ENCODE results near the gene LACTBL1.

LACTBL1 gene

GRCh38 chr1:22975694-22976093, 3.0 kb upstream of the LACTBL1 start:
- H2AFZ ChIP-seq (ENCODE audit: low read depth, low read length): no peak overlapping the region
- peak overlapping the region; percentile 72 for H4K8ac ChIP-seq (ENCODE audit: low read length)
- no peak overlapping the region for H3K23ac ChIP-seq (ENCODE audit: low read length in 2 of 2)
- peak; percentile 32 for DNase-seq
- H3K36me3 ChIP-seq (ENCODE audit: control insufficient read depth in 1 of 2, insufficient read depth in 2 of 2, low read depth in 1 of 2, low read length in 2 of 2): no peaks in the 10 kb centered on the region
- no peak overlapping the region for H2BK15ac ChIP-seq (ENCODE audit: low read depth, poor library complexity, severe bottlenecking)
- H3K27ac ChIP-seq (ENCODE audit: low read length, poor library complexity, severe bottlenecking): no peak overlapping the region
- no peak overlapping the region for H2AK5ac ChIP-seq (ENCODE audit: low read length, severe bottlenecking)
- H3K27me3 ChIP-seq (ENCODE audit: control insufficient read depth in 1 of 2, insufficient read depth in 1 of 2, low read length in 2 of 2): peaks cover 16 to 25% of the 10 kb centered on the region in 2 experiments
- H2BK120ac ChIP-seq (ENCODE audit: low read depth, low read length): no peak overlapping the region
- H2BK5ac ChIP-seq (ENCODE audit: low read depth, low read length, poor library complexity, severe bottlenecking): no peak overlapping the region
- peak overlapping the region; percentile 70 for H3K9ac ChIP-seq (ENCODE audit: low read length)
- no peak overlapping the region for H3K4me3 ChIP-seq (ENCODE audit: insufficient read depth in 1 of 2, low read depth in 1 of 2, low read length in 2 of 2)
- peaks cover 4% of the 10 kb centered on the region for H3K4me1 ChIP-seq (ENCODE audit: control insufficient read depth, insufficient read depth, low read depth, low read length)
- H2BK12ac ChIP-seq (ENCODE audit: low read length in 2 of 2): no peak overlapping the region
- H3K14ac ChIP-seq (ENCODE audit: low read length in 2 of 2): no peak overlapping the region
- no peak overlapping the region for H4K91ac ChIP-seq (ENCODE audit: low read length)
- no peak overlapping the region for H3K18ac ChIP-seq (ENCODE audit: low read depth in 1 of 2, low read length in 2 of 2)
- no peak overlapping the region for H3K4ac ChIP-seq (ENCODE audit: low read depth in 1 of 2, low read length in 2 of 2)
- no peaks in the 10 kb centered on the region for H3K79me1 ChIP-seq (replicated peaks; ENCODE audit: low read length, poor library complexity, severe bottlenecking)
- 79% methylated on average over 3 of the region's 3 CpGs for WGBS
- no peaks in the 10 kb centered on the region for H3K9me3 ChIP-seq (ENCODE audit: control insufficient read depth, low read length)
- no peak overlapping the region for H3K4me2 ChIP-seq (ENCODE audit: low read length, poor library complexity, severe bottlenecking)

- Histone ChIP-seq H3K4ac (ENCODE audit: low read depth in 1 of 2, low read length in 2 of 2) (no peak overlapping the region), H4K91ac (ENCODE audit: low read length) (peak overlapping the region; percentile 35), H2BK12ac (ENCODE audit: low read length in 2 of 2) (no peak overlapping the region), H2AFZ (ENCODE audit: low read depth, low read length) (no peak overlapping the region), H3K4me1 (ENCODE audit: control insufficient read depth, insufficient read depth, low read depth, low read length) (peaks cover 4% of the 10 kb centered on the region), H3K14ac (ENCODE audit: low read length in 2 of 2) (no peak overlapping the region), H2BK120ac (ENCODE audit: low read depth, low read length) (no peak overlapping the region), H3K9ac (ENCODE audit: low read length) (no peak overlapping the region), H3K27me3 (ENCODE audit: control insufficient read depth in 1 of 2, insufficient read depth in 1 of 2, low read length in 2 of 2) (peaks cover 28 to 58% of the 10 kb centered on the region in 2 experiments), H2AK5ac (ENCODE audit: low read length, severe bottlenecking) (no peak overlapping the region), H3K79me1 (replicated peaks; ENCODE audit: low read length, poor library complexity, severe bottlenecking) (no peaks in the 10 kb centered on the region), H2BK5ac (ENCODE audit: low read depth, low read length, poor library complexity, severe bottlenecking) (no peak overlapping the region), H3K4me2 (ENCODE audit: low read length, poor library complexity, severe bottlenecking) (no peak overlapping the region), H3K9me3 (ENCODE audit: control insufficient read depth, low read length) (no peaks in the 10 kb centered on the region), H2BK15ac (ENCODE audit: low read depth, poor library complexity, severe bottlenecking) (no peak overlapping the region), H3K23ac (ENCODE audit: low read length in 2 of 2) (no peak overlapping the region), H3K4me3 (ENCODE audit: insufficient read depth in 1 of 2, low read depth in 1 of 2, low read length in 2 of 2) (no peak overlapping the region), H4K8ac (ENCODE audit: low read length) (no peak overlapping the region), H3K27ac (ENCODE audit: low read length, poor library complexity, severe bottlenecking) (no peak overlapping the region), H3K36me3 (ENCODE audit: control insufficient read depth in 1 of 2, insufficient read depth in 2 of 2, low read depth in 1 of 2, low read length in 2 of 2) (no peaks in the 10 kb centered on the region), H3K18ac (ENCODE audit: low read depth in 1 of 2, low read length in 2 of 2) (no peak overlapping the region)
- 79% methylated on average over 4 of the region's 5 CpGs for WGBS
- DNase-seq: no peak
These were observed 858 bp downstream of the LACTBL1 start for GRCh38 chr1:22971611-22972405.

- H2AFZ ChIP-seq (ENCODE audit: low read depth, low read length): no peak overlapping the region
- H3K4me3 ChIP-seq (ENCODE audit: insufficient read depth in 1 of 2, low read depth in 1 of 2, low read length in 2 of 2): no peak overlapping the region
- no peak overlapping the region for H2BK120ac ChIP-seq (ENCODE audit: low read depth, low read length)
- no peak overlapping the region for H2AK5ac ChIP-seq (ENCODE audit: low read length, severe bottlenecking)
- H4K91ac ChIP-seq (ENCODE audit: low read length): peak overlapping the region; percentile 35
- no peak overlapping the region for H2BK5ac ChIP-seq (ENCODE audit: low read depth, low read length, poor library complexity, severe bottlenecking)
- no peak overlapping the region for H3K9ac ChIP-seq (ENCODE audit: low read length)
- no peak overlapping the region for H3K14ac ChIP-seq (ENCODE audit: low read length in 2 of 2)
- no peak overlapping the region for H3K23ac ChIP-seq (ENCODE audit: low read length in 2 of 2)
- H2BK12ac ChIP-seq (ENCODE audit: low read length in 2 of 2): no peak overlapping the region
- H3K9me3 ChIP-seq (ENCODE audit: control insufficient read depth, low read length): peaks cover 6% of the 10 kb centered on the region
- H2BK15ac ChIP-seq (ENCODE audit: low read depth, poor library complexity, severe bottlenecking): no peak overlapping the region
- no peaks in the 10 kb centered on the region for H3K36me3 ChIP-seq (ENCODE audit: control insufficient read depth in 1 of 2, insufficient read depth in 2 of 2, low read depth in 1 of 2, low read length in 2 of 2)
- H3K4ac ChIP-seq (ENCODE audit: low read depth in 1 of 2, low read length in 2 of 2): no peak overlapping the region
- no peak overlapping the region for H3K18ac ChIP-seq (ENCODE audit: low read depth in 1 of 2, low read length in 2 of 2)
- H4K8ac ChIP-seq (ENCODE audit: low read length): no peak overlapping the region
- H3K4me2 ChIP-seq (ENCODE audit: low read length, poor library complexity, severe bottlenecking): no peak overlapping the region
- no peak overlapping the region for H3K27ac ChIP-seq (ENCODE audit: low read length, poor library complexity, severe bottlenecking)
- 47% methylated on average over 3 of the region's 3 CpGs for WGBS
- no peak for DNase-seq
- peaks cover 2% of the 10 kb centered on the region for H3K4me1 ChIP-seq (ENCODE audit: control insufficient read depth, insufficient read depth, low read depth, low read length)
- H3K27me3 ChIP-seq (ENCODE audit: control insufficient read depth in 1 of 2, insufficient read depth in 1 of 2, low read length in 2 of 2): peaks cover 28 to 65% of the 10 kb centered on the region in 2 experiments
- H3K79me1 ChIP-seq (replicated peaks; ENCODE audit: low read length, poor library complexity, severe bottlenecking): no peaks in the 10 kb centered on the region
These were observed 1.5 kb downstream of the LACTBL1 start for GRCh38 chr1:22971161-22971560.

GRCh38 chr1:22970096-22970495, 2.6 kb downstream of the LACTBL1 start:
- no peak overlapping the region for H3K23ac ChIP-seq (ENCODE audit: low read length in 2 of 2)
- no peak overlapping the region for H2BK12ac ChIP-seq (ENCODE audit: low read length in 2 of 2)
- no peak overlapping the region for H2BK15ac ChIP-seq (ENCODE audit: low read depth, poor library complexity, severe bottlenecking)
- H3K18ac ChIP-seq (ENCODE audit: low read depth in 1 of 2, low read length in 2 of 2): no peak overlapping the region
- DNase-seq: no peak
- H3K27ac ChIP-seq (ENCODE audit: low read length, poor library complexity, severe bottlenecking): no peak overlapping the region
- no peak overlapping the region for H4K91ac ChIP-seq (ENCODE audit: low read length)
- no peak overlapping the region for H2AFZ ChIP-seq (ENCODE audit: low read depth, low read length)
- no peak overlapping the region for H3K9ac ChIP-seq (ENCODE audit: low read length)
- peaks cover 32 to 70% of the 10 kb centered on the region in 2 experiments for H3K27me3 ChIP-seq (ENCODE audit: control insufficient read depth in 1 of 2, insufficient read depth in 1 of 2, low read length in 2 of 2)
- H2AK5ac ChIP-seq (ENCODE audit: low read length, severe bottlenecking): no peak overlapping the region
- H3K79me1 ChIP-seq (replicated peaks; ENCODE audit: low read length, poor library complexity, severe bottlenecking): no peaks in the 10 kb centered on the region
- no peak overlapping the region for H2BK5ac ChIP-seq (ENCODE audit: low read depth, low read length, poor library complexity, severe bottlenecking)
- peaks cover 14% of the 10 kb centered on the region for H3K9me3 ChIP-seq (ENCODE audit: control insufficient read depth, low read length)
- no peak overlapping the region for H3K4ac ChIP-seq (ENCODE audit: low read depth in 1 of 2, low read length in 2 of 2)
- H4K8ac ChIP-seq (ENCODE audit: low read length): no peak overlapping the region
- no peaks in the 10 kb centered on the region for H3K36me3 ChIP-seq (ENCODE audit: control insufficient read depth in 1 of 2, insufficient read depth in 2 of 2, low read depth in 1 of 2, low read length in 2 of 2)
- H2BK120ac ChIP-seq (ENCODE audit: low read depth, low read length): no peak overlapping the region
- 100% methylated on average over 1 of the region's 2 CpGs for WGBS
- no peak overlapping the region for H3K4me2 ChIP-seq (ENCODE audit: low read length, poor library complexity, severe bottlenecking)
- H3K14ac ChIP-seq (ENCODE audit: low read length in 2 of 2): no peak overlapping the region
- no peaks in the 10 kb centered on the region for H3K4me1 ChIP-seq (ENCODE audit: control insufficient read depth, insufficient read depth, low read depth, low read length)
- H3K4me3 ChIP-seq (ENCODE audit: insufficient read depth in 1 of 2, low read depth in 1 of 2, low read length in 2 of 2): no peak overlapping the region

All from mesenchymal stem cell (in vitro differentiated cells and primary cell).